OCI-LY7 (cell line): ENCODE measurements around the gene CD79A.

ENCODE experiments used
- CTCF ChIP-seq: fragments of 200-600 bp; sonication (generic); conservative IDR thresholded peaks from 2 replicates; pipeline ENCODE4 v1.5.1; 2014; ENCODE audit warnings: mild to moderate bottlenecking, antibody characterized with exemption, low read length, moderate library complexity, mixed read lengths
- EZH2phosphoT487 ChIP-seq: fragments of 200-600 bp; sonication (generic); IDR thresholded peaks from 2 replicates; pipeline ENCODE4 v1.6.1; 2018; ENCODE audit warnings: low read depth, borderline replicate concordance, mild to moderate bottlenecking, mixed run types, antibody characterized with exemption, low read length, moderate library complexity, mixed read lengths

DNA sequence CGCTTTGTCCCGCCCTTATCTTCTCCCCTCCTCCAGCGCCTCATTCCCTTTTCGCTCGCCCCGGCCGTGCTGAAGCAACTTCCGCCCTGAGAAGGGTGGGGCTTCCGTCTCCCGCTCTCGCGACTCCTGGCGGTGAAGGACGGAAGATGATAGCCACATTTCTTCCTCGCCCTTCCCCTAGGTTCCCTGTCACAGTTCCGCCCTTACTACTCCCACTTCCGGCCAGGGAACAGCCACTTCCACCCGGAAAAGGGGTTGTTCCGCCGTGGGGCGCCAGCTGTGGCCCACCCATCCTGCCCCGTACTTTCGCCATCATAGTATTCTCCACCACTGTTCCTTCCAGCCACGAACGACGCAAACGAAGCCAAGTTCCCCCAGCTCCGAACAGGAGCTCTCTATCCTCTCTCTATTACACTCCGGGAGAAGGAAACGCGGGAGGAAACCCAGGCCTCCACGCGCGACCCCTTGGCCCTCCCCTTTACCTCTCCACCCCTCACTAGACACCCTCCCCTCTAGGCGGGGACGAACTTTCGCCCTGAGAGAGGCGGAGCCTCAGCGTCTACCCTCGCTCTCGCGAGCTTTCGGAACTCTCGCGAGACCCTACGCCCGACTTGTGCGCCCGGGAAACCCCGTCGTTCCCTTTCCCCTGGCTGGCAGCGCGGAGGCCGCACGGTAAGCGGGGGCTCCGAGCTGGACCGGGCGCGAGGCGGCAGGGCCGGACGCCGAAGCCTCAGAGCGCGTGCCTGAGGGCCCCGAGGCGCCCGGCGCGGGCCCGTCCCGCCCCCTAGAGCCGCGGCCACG is 17.3 kb upstream of the CD79A start, which contains the start of gene RPS19:
- peak; percentile 54; the same call in 1 of the 2 replicates for TF ChIP-seq CTCF
- no peak for TF ChIP-seq EZH2phosphoT487
